ENCODE results near the gene EXOC2. TPM values are rescaled to one million over a fixed set of nuclear protein-coding genes. Genes with fewer than 3 reads are reported as not detected.

The EXOC2 gene
- total and polyA plus RNA-seq, 10 of the 15 experiments (the other 5 are each of a cell fraction or from before 2014, with no cell fraction given) = 8.7 to 32.8 (median 20.7) TPM

DNA sequence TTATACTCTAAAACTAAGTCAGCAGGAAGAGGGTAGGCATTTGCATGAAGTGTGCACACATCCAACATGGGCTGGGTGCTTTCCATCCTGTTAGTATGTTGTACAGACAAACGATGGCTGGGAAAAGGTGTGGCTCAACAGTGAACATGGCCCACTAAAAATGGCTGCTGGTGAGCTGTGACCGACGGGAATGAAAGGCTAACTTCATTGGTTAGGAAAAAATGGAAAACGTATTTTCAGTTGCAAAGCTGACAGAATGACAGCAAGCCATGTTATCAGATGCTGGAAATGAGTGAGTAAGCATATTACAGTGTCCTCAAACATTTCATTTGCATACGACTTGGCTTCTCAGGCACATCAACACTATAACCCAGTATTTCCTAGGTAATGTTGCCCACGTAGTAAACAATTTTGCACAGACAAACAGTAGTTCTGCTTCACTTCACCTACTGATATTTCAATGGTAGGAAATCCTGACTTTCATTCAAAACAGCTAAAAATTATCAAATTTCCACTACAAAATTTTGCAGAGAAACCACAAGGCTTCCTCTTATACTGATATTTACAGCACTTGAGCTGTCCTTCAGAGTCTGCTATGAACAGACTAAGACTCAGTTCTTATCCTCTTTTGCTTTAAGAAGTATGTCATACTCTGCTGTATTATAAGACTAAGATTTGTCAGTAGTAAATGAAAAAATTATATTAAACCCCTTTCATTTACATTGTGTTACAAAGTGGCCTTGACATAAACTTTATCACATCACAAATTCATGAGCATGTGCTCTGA lies 202.5 kb downstream of the EXOC2 start:
- WGBS (ENCODE audit: insufficient coverage, insufficient replicate concordance, low lambda C conversion rate, missing lambda C conversion rate) = 49% methylated on average over 6 of the region's 6 CpGs
- Histone ChIP-seq H2AFZ (ENCODE audit: control insufficient read depth, low read depth, low read length) (peak overlapping the region; percentile 25), H3K4me3 (no peak overlapping the region)
- TF ChIP-seq YBX1 (IDR thresholded peaks at IDR 0.05) = no peak
- no peak for TF ChIP-seq FOXK2 (IDR thresholded peaks at IDR 0.05)
- 0 out of 2 replicates have a peak, but pooled peaks have one; percentile 5 for TF ChIP-seq PKNOX1 (IDR thresholded peaks at IDR 0.05)
- TF ChIP-seq POU2F2 (IDR thresholded peaks at IDR 0.05; ENCODE audit: borderline replicate concordance, low read depth, low read length) = 0 out of 3 replicates have a peak, but pooled peaks have one; percentile 33
- TF ChIP-seq IKZF1 (conservative IDR thresholded peaks at IDR 0.05) = 0 out of 2 replicates have a peak, but pooled peaks have one; percentile 24
- TF ChIP-seq, protein P1, sequence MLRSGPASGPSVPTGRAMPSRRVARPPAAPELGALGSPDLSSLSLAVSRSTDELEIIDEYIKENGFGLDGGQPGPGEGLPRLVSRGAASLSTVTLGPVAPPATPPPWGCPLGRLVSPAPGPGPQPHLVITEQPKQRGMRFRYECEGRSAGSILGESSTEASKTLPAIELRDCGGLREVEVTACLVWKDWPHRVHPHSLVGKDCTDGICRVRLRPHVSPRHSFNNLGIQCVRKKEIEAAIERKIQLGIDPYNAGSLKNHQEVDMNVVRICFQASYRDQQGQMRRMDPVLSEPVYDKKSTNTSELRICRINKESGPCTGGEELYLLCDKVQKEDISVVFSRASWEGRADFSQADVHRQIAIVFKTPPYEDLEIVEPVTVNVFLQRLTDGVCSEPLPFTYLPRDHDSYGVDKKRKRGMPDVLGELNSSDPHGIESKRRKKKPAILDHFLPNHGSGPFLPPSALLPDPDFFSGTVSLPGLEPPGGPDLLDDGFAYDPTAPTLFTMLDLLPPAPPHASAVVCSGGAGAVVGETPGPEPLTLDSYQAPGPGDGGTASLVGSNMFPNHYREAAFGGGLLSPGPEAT (IDR thresholded peaks at IDR 0.05; ENCODE audit: low read depth) = peak; percentile 47; the same call in 1 of the 2 replicates
- TF ChIP-seq IKZF2 (IDR thresholded peaks at IDR 0.05) = 0 out of 4 replicates have a peak, but pooled peaks of 1 of the 2 experiments have one; percentile 29
- peak; percentile 28 to 60; a peak in 1 of 4 replicates for TF ChIP-seq BHLHE40 (IDR thresholded peaks at IDR 0.05; ENCODE audit: borderline replicate concordance in 1 of 2, low read depth in 2 of 2, low read length in 1 of 2)
- no peak for TF ChIP-seq MTA2 (IDR thresholded peaks at IDR 0.05; ENCODE audit: low read depth)
- TF ChIP-seq STAT3 (IDR thresholded peaks at IDR 0.05; ENCODE audit: low read depth, low read length) = no peak
- TF ChIP-seq RUNX3 (IDR thresholded peaks at IDR 0.05; ENCODE audit: low read length) = peak; percentile 33; the same call in 1 of the 2 replicates
- TF ChIP-seq IRF3 (IDR thresholded peaks at IDR 0.05) = no peak
- peak; percentile 70 for TF ChIP-seq YY1 (IDR thresholded peaks at IDR 0.05; ENCODE audit: low read depth, low read length)
- 0 out of 2 replicates have a peak, but pooled peaks have one; percentile 18 for TF ChIP-seq ATF2 (IDR thresholded peaks at IDR 0.05; ENCODE audit: low read length)
- TF ChIP-seq MTA3 (IDR thresholded peaks at IDR 0.05; ENCODE audit: borderline replicate concordance, low read length) = 0 out of 2 replicates have a peak, but pooled peaks have one; percentile 45
- TF ChIP-seq ZNF274 (IDR thresholded peaks at IDR 0.05; ENCODE audit: insufficient read depth, insufficient read length) = no peak
- 0 out of 4 replicates have a peak, but pooled peaks of 1 of the 2 experiments have one; percentile 18 for TF ChIP-seq ETV6 (conservative IDR thresholded peaks at IDR 0.05 in 1 of 2, IDR thresholded peaks at IDR 0.05 in 1 of 2; ENCODE audit: borderline replicate concordance in 1 of 2, low read depth in 1 of 2)

More for the DNA sequence above, 202.5 kb downstream of the EXOC2 start:
- ATAC-seq (peak; percentile 82), DNase-seq (ENCODE audit: low read depth, low spot score) (peak; percentile 39), FAIRE-seq (peak; percentile 91)
- ChIA-PET CTCF (interaction anchor here (0.6 to 2.4 kb wide), 8 partner anchors 8 to 264 kb away, joined by 3 to 12 read pairs (median 4); no protein-coding TSS in a partner anchor), SMC1A (ENCODE audit: uncharacterized antibody, unreplicated experiment) (interaction anchor here (0.8 to 3.7 kb wide), 19 partner anchors 8 to 263 kb away, joined by 3 to 18 read pairs (median 6); partner anchors contain the start of gene IRF4), RAD21 (ENCODE audit: unreplicated experiment) (interaction anchor here (0.9 to 3.4 kb wide), 11 partner anchors 9 to 300 kb away, joined by 3 to 24 read pairs (median 8); no protein-coding TSS in a partner anchor), POLR2A (interaction anchor here (0.5 to 2.6 kb wide), 6 partner anchors 9 to 109 kb away, joined by 3 to 9 read pairs (median 6); no protein-coding TSS in a partner anchor)
- Histone ChIP-seq H3K79me2 (ENCODE audit: control insufficient read depth, insufficient read depth, low read length) (no peaks in the 10 kb centered on the region), H3K9me3 (replicated peaks; ENCODE audit: control insufficient read depth, insufficient read depth, low read length) (no peaks in the 10 kb centered on the region), H3K4me2 (ENCODE audit: control insufficient read depth, insufficient read depth) (peak overlapping the region; percentile 21; the same call in 1 of the 2 replicates), H3K27me3 (replicated peaks in 1 of 2; ENCODE audit: control insufficient read depth in 2 of 2, insufficient read depth in 2 of 2, low read length in 1 of 2) (no peaks in the 10 kb centered on the region), H3K36me3 (ENCODE audit: control insufficient read depth in 2 of 2, insufficient read depth in 2 of 2, low read length in 1 of 2) (no peaks in the 10 kb centered on the region), H3K9ac (ENCODE audit: control insufficient read depth, insufficient read depth, low read length) (no peak overlapping the region), H3K27ac (ENCODE audit: control insufficient read depth, insufficient read depth) (peak overlapping the region; percentile 22; the same call in 1 of the 2 replicates), H4K20me1 (ENCODE audit: control insufficient read depth, insufficient read depth) (no peaks in the 10 kb centered on the region), H3K4me1 (ENCODE audit: control insufficient read depth, insufficient read depth, low read length) (peaks cover 33% of the 10 kb centered on the region)
- in situ Hi-C loops (cut with MboI) = no loop called here
- intact Hi-C loops (cut with micrococcal nuclease; ENCODE audit: unreplicated experiment) = loop anchor here (10.0 kb wide), 1 partner anchor 266 kb away; no protein-coding TSS in a partner anchor
- BruUV-seq (replicated peaks) = no TSS peak
